Myocyte (in vitro differentiated cells): Measurements from ENCODE around the gene STX8. TPM values are rescaled to one million over a fixed set of nuclear protein-coding genes. Genes with fewer than 3 reads are reported as not detected.

Source experiments
- DNase-seq: peaks from one replicate; pipeline ENCODE4 v3.0.0-alpha.2; 2012; ENCODE audit warnings: low read depth
- total RNA-seq: library from RNA; depleted of rRNA; stranded (reverse); fragments of >200 nt; gene quantifications from 2 replicates; pipeline ENCODE4 v1.2.3, GENCODE V29; 2014

STX8 gene
- total RNA-seq, 1 donor from 2014 or later, result 44.6 TPM

DNA sequence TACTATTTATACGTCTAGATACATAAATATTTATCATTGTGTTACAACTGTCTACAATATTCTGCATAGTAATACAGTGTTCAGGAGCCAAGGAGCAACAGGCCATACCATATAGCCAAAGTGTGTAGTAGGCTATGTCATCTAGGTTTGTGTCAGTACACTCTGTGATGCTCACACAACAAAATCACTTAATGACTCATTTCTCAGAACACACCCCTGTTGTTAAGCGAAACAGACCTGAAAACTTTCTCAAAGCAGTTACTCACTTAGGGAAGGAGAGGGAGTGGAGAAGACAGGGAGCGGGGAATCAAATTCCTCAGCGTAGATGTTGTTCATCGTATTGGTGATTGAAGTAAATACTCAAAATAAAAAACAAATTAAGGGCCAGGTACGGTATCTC lies 269.5 kb downstream of the STX8 start:
- DNase-seq, result no peak

DNA sequence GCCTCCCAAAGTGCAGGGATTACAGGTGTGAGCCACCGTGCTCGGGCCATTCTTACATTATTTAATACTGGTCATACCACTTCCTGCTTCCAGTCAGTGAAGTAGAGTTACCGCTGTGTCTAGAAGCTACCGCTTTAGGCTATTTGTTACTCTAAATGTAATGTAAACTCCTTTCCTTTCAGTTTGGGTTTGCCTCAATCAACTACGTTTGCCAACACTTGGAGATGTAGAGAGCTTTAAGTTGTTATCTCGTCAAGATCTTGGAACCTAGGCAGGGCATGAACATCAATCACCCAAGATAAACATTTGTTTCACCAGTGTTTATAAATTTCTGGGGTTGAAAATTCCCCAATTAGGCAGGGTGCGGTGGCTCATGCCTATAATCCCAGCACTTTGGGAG lies 275.9 kb downstream of the STX8 start:
- DNase-seq, result no peak

DNA sequence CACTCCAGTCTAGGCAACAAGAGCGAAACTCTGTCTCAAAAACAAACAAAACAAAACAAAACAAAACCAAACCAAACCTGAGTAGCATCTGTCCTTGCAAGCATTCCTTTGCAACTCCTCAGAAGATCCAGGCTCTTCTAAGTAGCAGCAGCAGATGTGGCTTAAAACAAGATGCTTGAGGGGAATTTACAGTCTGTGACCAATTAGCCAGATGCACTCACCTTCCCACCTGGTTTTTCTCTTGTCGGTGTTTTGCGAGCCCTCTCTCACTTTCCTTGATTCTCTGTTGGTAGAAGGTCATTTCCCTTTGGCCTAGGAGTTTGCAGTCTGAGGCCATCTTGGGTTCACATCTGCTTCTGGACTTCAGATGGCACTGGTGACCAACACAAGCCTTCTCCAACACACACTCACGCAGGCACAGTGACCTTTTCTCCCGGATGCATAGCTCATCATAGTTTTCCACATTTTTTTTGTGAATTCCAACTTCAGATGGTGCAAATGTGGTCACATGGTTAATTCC lies 276.8 kb downstream of the STX8 start:
- DNase-seq, result no peak

DNA sequence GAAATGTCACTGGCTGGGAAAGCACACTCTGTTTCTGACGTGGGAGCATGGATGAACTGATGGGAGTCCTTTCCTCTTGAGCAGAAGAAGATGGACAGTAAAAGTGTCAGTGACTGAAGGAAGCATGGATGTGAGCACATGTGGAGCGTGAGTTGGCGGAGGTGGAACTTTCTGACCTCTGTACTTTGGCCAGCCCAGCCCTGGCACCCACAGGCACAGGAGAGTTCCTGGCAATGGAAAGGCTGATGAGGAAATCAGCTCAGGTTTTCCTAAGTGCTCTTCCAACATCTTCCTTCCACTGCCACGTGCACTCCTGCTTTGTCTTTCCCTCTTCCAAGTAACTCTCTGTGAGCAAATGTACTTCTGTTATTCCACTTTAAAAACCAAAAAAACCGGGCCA lies 277.5 kb downstream of the STX8 start:
- no peak for DNase-seq

DNA sequence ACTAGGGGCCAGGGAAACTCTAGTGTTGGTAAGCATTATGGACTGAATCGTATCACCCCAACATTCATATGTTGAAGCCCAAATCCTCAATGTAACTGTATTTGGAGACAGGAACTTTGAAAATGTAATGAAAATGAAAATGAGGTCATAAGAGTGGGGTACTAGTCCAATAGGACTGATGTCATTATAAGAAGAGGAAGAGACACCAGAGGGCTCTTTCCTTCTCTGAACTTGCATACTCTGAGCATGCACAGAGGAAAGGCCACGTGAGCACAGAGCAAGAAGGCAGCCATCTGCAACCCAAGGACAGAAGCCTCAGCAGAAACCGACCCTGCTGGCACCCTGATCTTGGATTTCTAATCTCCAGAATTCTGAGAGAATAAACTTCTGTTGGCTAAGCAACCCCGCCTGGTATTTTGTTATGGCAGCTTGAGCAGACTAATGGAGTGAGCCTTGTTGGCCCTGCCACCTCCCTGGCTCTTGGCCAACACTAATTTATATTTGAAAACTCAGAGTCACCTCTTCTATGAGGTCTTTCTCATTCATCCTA lies 280.9 kb downstream of the STX8 start:
- DNase-seq, result no peak

DNA sequence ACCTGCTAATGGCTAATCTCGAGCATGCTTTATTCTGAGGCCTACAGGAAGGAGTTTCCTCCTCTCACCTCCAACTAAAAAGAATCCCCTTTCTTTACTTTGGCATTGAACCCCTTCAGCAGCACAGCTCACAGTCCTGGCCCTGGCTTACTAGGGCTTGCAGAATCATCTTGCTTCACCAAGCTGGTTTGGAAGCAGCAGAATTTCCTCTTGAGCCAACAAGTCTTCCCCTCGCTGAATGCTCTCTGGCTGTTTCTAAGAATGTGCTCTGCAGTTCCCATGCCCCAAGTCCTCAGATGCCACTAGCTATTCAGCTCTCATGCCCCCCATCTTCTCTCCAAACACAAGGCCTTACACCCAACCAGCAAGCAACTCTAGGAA lies 283.1 kb downstream of the STX8 start:
- DNase-seq, result no peak

DNA sequence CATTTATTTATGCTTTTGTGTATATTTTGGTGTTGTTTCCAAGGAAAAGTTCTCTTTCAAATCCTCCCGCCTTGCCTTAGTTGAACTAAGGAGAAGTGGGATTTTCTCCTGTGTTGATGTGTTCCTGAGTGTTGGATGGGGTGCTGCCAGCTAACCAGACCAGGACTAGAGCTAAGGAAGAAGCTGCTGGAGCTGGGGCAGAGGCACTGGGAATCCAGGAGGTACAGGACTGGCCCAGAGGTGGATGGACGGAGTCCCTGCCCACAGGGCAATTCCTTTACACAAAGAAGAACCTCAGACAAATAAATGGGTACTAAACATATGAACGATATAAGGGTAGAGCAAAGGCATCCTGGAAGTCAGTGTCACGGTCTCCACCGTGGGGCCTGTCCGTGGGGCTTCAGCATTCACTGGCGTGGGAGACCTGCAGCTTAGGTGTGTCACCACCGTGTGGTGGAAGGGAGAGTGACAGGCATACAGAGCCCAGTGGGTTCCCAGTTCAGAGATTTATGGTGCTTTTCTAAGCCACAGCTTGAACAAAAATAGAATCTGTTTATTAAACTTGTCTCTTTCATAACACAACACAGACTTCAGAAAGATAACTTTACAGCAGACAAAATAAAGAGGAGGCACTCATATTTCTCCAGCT lies 283.6 kb downstream of the STX8 start:
- DNase-seq, result peak; percentile 22

DNA sequence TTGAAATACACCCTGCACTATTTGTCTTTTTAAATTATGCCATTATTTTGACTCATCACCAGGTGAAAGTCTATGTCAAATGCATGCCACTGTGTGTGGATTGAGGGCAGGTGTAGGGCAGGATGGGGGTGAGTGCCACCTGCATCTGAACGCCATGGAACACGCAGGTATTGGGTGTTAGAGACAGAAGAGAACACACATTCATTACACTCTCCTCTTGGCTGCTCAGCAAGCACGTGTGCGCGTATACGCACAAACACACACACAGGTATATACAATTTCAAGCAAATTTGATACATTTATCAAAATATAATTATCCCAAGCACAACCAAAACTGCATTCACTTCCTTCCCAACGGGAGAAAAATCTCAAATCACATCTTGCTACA lies 285.4 kb downstream of the STX8 start:
- DNase-seq, result no peak

DNA sequence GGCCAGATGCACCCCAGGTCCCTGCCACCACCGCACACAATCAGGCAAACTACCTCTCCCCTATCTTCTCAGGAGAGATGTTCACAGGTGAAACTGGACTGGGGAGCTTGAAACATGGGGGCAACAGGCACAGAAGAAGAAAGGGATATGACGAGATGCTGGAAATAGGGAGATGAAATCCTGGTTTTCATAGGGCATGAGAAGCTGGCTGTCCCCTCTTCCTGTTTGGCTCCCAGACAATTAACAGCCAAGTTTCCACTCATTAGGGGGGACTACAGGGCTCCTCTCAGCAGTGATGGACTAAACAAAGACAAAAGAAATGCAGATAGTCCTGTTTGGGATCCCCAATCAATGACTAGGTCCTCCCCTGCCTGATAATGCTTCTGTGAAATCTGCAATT lies 288.3 kb downstream of the STX8 start:
- no peak for DNase-seq

DNA sequence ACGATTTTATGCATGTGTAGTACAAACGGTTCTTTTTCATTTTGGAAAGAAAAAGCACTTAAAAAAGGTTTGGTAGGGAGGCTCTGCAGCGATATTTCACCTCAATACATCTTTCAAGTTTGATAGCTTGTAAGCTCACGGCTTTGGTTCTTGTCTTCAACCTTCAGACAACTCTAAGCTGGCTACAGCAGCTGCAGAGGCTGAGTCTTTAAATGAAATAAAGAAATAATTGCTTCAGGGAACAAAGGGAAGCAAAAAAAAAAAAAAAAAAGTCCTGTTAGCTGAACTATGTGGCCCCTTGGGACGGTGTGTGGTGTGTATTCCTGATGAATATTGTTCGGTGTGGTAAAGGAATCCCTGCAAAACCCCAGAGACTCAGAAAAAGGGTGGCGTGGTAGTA lies 289.2 kb downstream of the STX8 start:
- no peak for DNase-seq

DNA sequence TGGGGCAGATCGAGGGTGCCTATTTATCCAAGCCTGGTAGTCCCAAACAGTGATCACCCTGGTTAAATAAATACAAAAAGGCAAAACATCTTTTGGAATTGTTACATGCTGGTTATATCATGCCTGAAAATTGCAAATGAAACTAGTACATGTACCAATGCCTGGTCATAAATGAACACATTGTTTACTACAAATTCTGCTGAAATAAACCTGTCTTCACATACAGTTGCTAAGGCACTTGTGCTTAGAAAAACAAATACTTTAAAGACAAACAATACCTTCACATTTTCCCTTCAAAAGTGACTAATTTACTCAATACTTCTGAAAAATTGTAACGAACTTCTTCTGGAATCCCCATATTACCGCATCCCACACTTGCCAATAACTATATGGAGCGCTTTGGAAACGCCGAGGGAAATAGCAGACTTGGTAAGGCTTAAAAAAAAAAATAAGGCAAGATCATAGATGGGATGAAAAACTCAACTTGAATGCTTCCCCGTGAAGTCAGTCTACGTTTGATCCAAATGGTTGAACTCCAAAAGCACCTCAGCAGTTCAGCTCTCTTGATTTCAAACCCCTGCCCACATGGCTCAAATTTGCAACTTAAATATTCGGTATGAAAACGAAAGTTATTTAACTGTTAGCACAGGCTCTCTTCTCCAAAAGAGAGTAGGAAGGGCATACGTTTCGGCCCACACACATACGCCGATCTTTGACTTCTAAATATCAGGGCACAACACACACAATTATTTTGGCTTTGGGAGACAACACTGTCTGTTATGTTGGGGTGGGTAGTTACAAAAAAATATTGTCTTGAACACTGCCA lies 289.8 kb downstream of the STX8 start:
- no peak for DNase-seq

DNA sequence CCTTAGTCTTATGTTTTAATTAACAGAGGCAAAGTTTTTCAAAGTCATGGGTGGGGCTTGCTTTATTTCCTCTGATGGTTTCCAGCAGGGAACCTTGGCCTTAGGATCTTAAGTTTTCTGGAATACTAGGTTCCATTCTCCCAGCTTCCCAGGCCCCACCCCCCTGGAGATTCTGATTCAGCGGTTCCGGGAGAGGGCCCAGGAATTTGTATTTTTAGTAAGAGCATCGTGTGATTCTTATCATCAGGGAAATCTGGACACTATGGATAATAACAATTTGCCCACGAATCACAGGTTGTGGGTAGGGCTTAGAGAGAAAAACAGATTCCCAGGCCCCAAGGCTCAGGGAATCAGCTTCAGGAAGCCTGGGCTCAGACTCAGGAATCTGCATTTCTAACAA lies 290.7 kb downstream of the STX8 start:
- DNase-seq, result no peak

DNA sequence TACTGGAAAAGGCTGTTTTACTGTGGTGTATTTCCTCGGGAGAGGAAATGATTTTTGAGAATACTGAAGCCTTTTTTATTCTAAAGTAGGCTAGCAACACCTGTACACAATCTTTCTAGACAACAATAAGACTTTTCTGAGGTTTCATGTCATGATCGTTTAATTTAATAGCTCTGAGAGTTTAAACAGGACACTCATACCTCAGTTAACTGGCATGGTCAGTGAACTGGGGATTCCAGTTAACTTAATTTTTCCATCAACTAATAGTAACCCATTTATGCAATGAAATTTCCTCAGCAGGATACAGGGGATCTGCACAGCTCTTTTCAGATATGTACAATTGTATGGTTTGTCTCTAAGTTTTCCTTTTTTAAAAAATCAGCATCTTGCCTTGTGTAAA lies 291.7 kb downstream of the STX8 start:
- no peak for DNase-seq

DNA sequence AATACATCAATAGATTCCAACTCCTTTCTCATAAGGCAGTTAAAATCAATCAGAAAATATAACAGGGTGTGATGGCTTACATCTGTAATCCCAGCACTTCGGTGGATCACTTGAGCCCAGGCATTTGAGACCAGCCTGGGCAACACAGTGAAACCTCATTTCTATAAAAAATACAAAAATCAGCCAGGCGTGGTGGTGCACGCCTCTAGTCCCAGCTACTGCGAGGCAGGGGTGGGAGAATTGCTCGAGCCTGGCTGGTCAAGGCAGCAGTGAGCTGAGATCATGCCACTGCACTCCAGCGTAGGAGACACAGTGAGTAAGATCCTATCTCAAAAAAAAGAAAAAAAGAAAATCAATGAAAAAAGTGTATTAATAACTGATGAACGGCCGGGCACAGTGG lies 295.7 kb downstream of the STX8 start:
- DNase-seq, result no peak

DNA sequence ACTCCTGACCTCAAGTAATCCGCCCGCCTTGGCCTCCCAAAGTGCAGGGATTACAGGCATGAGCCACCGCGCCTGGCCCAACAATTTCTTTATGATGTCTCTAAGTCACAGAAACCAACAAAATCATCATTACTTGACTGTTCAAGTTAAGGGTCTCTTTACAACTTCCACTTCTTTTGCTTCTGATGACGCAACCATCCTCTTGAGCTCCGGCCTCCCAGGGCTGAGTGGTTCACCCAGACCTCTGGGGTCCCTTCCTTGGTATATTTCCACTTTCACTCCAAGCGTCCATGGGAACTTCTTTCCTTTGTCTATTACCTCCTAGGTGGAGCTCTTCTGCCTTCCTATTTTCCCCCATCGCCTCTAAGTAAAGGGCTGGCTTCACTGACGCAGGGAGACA lies 300.6 kb downstream of the STX8 start:
- DNase-seq, result no peak

DNA sequence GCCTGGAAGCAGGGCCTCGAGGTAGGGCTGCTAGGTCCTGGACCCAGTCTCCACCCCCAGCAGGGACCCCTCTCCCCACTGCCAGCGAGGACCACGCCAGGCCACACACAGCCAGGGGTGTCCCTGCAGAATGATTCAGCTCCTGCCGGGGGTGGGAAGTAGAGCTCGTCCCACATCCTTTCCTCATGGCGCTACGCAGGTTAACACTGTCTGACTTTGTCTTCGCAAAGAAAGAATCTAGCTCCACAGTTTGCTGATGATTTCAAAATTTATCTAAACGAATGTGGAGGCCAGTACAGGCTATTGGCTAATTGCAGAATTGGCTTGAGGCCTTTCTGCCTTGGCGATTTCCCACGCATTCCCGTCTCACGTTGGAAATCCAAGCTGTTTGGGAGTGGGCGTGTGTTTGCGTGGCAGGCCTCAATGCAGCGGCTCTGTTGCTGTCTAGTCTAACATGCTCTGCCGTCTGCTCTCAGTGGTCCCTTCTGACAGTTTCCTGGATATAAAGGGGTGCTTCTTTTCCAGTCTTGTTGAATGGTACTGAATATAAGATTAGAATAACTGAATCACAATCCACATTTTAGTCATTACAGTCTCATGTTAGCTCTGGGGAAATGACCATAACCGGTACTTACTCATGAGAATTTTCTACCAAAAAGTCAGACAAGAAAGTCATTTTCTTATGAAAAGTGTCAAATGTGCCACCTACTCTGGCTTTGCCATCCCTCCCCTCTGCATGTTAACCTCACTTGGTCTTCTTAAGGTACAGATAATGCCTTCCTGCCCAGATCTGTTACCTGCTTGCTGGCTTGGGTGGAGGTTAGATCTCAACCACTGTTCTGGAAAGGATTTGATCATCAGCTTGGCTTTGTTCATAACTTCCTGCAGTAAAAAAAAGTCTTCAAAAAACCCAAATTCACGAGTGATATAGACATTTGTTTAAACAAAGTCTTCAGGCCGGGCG lies 301.9 kb downstream of the STX8 start:
- DNase-seq, result no peak

DNA sequence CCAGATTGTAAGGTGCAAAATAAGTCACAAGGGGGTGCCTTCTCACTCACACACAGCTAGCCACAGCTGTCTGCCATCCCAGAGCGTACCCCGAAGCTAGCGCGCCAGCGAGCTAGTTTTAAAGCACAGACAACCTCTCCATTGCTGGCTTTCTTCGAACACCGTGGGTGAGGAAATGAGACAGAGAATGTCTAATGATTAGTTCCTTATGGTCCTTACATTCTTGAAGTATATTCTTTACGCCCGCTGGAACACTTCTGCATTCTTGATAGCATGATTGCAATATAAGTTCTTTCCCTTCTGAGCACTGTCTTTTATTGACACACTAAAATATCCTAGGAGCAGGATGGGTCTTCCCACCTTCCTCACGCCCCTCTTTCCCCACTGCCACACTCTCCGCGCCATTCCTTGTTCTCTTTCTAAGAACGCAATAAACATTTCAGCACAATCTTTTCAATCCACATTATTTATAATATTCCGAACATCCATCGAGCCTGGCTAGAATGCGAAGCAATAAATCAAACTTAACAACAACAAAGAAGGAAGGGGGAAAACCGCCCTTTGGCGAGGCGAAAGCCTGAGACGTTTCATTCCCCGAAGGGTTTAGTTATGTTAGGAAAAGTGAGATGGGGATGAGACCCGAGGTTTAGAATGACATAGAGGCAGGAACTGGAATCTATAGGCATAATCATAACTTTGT lies 303.0 kb downstream of the STX8 start:
- DNase-seq, result no peak

DNA sequence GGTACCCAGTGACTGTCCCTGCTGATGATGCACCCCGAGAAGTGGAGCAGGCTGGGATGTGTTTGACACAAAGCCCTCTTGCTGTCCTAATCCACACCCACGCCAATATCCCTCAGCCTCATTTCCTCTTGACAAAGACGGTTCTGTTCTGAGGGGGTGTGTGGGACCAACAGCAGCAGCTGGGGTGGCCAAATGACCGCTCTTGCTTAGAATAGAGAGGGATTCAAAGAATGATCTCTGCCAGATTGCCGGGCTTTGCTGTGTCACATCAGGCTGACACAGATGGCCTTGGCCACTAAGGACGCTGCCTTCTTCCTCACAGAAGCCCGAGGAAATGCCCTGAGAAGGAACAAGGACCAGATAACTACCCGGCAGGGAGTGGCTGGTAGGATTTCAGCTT lies 303.6 kb downstream of the STX8 start:
- peak; percentile 49 for DNase-seq

DNA sequence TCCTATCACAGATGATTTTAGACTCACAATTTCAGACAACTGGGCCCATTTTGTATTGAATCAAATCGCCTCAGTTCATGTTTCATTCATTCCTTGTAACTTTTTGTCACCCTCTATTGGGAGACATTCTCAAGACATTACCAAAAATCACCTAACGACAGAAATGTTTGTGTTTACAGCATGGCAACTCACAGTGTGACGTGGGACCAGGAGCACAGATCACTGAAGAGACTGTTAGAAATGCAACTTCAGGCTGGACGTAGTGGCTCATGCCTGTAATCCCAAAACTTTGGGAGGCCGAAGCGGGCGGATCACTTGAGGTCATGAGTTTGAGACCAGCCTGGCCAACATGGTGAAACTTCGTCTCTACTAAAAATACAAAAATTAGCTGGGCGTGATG lies 304.7 kb downstream of the STX8 start:
- DNase-seq, result no peak

DNA sequence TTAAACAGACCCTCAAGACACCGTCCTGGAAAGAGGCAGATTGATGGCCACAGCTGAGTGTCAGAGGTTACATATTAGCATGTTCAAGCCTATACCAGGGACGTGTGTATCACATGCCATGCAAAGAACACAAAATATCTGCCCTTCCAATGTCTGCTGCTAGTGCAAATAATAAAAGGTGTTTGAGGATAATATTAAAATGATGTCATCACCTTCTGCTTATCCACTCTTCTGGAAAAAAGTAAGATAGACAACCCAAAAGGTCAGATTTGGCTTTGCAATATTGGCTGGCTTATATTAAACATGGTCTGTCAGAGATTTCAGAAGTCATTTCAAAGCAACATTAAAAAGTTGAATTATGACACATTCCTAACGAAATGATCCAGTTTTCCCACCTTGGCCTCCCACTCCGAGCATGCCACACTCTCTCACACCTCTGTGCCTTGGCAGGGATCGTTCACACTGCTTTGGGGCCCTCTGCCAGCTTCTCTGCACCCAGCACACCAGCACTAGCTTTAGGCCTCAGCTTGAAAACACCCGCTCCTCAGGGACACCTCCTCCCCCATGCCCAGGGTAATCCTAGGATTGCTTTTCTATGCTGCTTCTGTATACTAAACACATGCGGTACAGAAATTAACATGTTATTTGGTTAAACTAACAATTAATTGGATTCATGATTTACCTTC lies 306.1 kb downstream of the STX8 start:
- no peak for DNase-seq
